ENCODE results near the gene PRCC. TPM values are rescaled to one million over a fixed set of nuclear protein-coding genes. Genes with fewer than 3 reads are reported as not detected.
A peak's percentile ranks its signal among the peaks of the same experiment; 100 is the strongest.

The PRCC gene
- total RNA-seq (2016; rRNA removed; fragmentation: Illumina TruSeq; extraction: Trizol) (24.2 and 26.8 TPM in 2 replicates), polyA plus RNA-seq (2011; rRNA removed) (40.5 and 46.3 TPM in 2 replicates), polyA minus RNA-seq (2011; rRNA and poly(A)+ RNA removed; ENCODE audit: low replicate concordance) (57.9 and 206 TPM in 2 replicates), Bru-seq, nascent RNA (percentile 82 among the genes with signal in this experiment), BruChase-seq, experiment 1, labeled RNA remaining after a 6-hour chase (percentile 87 among the genes with signal in this experiment), BruChase-seq, experiment 2, labeled RNA remaining after a 2-hour chase (percentile 85 among the genes with signal in this experiment)
- 6.3 and 7.3 TPM in 2 replicates for total RNA-seq (2016; cell fraction: cytosol; rRNA removed; fragmentation: Illumina TruSeq; extraction: Trizol; ENCODE audit: low read depth)
- total RNA-seq (2016; cell fraction: insoluble cytoplasmic fraction; rRNA removed; fragmentation: Illumina TruSeq; extraction: Trizol): 24.6 and 27.1 TPM in 2 replicates
- 22.6 and 26.4 TPM in 2 replicates for total RNA-seq (2016; cell fraction: membrane; rRNA removed; fragmentation: Illumina TruSeq; extraction: Trizol)
- total RNA-seq (2016; cell fraction: nucleus; rRNA removed; fragmentation: Illumina TruSeq; extraction: Trizol): 22.4 and 23.7 TPM in 2 replicates
- 40.1 and 44.6 TPM in 2 replicates for polyA plus RNA-seq (2011; cell fraction: cytosol; rRNA removed)
- polyA plus RNA-seq (2011; cell fraction: nucleus; rRNA removed): 26.1 and 27.1 TPM in 2 replicates
- polyA plus RNA-seq (2012): 30.8 and 33.7 TPM in 2 replicates
- polyA plus RNA-seq (2016; cell fraction: cytosol; fragmentation: Illumina TruSeq; extraction: Trizol; ENCODE audit: low read depth): 8.0 and 9.1 TPM in 2 replicates
- 48.3 and 56.0 TPM in 2 replicates for polyA plus RNA-seq (2016; cell fraction: insoluble cytoplasmic fraction; fragmentation: Illumina TruSeq; extraction: Trizol; ENCODE audit: low read depth)
- 22.7 and 25.6 TPM in 2 replicates for polyA plus RNA-seq (2016; cell fraction: membrane; fragmentation: Illumina TruSeq; extraction: Trizol; ENCODE audit: low read depth)
- polyA plus RNA-seq (2016; cell fraction: nucleus; fragmentation: Illumina TruSeq; extraction: Trizol; ENCODE audit: insufficient read depth, low read depth): 56.0 and 57.2 TPM in 2 replicates
- polyA minus RNA-seq (2011; cell fraction: cytosol; rRNA and poly(A)+ RNA removed): 24.3 and 33.6 TPM in 2 replicates
- 23.6 and 34.9 TPM in 2 replicates for polyA minus RNA-seq (2011; cell fraction: nucleus; rRNA and poly(A)+ RNA removed)
- long read RNA-seq, experiment 1, transcript PRCC-201 (7 exons, 2,105 nt): major isoform, 36 of 44 reads
- long read RNA-seq, experiment 1, partial matches to known transcripts: 5 of 44 reads
- long read RNA-seq, experiment 1, other reads (novel, unspliced or antisense): 2 of 44 reads
- long read RNA-seq, experiment 2, transcript PRCC-201 (7 exons, 2,105 nt): major isoform, 98 of 138 reads
- long read RNA-seq, experiment 2, partial matches to known transcripts: 19 of 138 reads
- long read RNA-seq, experiment 2, other reads (novel, unspliced or antisense): 18 of 138 reads

DNA sequence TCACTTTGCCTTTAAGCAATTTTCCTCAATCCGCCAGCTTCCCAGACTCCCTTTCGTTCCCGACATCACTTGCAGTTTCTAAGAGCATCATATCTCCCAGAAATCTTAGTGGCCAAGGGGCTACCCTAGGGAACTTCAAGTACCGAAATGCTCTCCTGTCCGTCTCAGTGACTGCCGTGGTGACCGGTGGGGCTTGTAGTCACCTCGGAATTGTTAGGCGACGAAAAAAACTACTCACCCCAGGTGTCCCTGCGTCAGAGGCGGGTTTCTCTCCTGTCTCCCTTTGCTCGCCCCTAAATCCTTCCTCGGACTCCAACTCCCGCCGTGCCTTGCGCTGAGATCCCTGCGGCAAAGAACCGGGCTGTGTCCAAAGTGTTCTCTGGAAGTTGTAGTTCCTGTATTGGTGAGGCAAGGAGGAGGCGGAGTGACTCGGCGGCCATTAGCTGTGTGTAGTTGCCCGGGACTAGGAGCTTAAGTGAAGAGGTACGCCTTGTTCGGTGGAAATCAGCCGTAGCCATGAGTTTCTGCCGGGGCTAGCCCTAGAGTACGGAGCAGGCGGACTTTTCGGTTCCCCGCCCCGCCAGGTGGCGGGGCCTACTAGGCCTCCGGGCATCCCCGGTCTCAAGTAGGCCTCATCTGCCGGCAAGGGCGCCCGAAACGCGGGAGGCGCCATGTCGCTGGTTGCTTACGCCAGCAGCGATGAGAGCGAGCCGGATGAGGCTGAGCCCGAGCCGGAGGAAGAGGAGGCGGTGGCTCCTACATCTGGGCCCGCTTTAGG, at the start of gene PRCC:
Gene PRCC, plus strand, starts transcription at position 435 of the 778 bp plus-strand sequence. Its CDS starts 237 bp downstream, at position 672.
- DNase-seq (ENCODE audit: low spot score): peak; percentile 99
- no peaks in the 10 kb centered on the region; a peak in 1 of 5 replicates for H3K27me3 ChIP-seq (ENCODE audit: control insufficient read depth in 1 of 2, insufficient read depth in 2 of 2, low read length in 2 of 2)
- ChIA-PET CTCF (ENCODE audit: low intra/inter-chr PET ratio, low total read pairs) (no interaction called here), POLR2A (interaction anchor here (0.5 to 6.5 kb wide), 21 partner anchors 8 to 310 kb away, joined by 3 to 125 read pairs (median 4); partner anchors contain the start of genes HDGF, ISG20L2, METTL25B and MRPL24)
- peak within 1 kb of the TSS; percentile 96 for H3K9ac ChIP-seq (ENCODE audit: insufficient read depth, low read depth, low read length)
- peak; percentile 99 for FAIRE-seq
- peaks cover 5% of the 10 kb centered on the region; the same call in 1 of the 2 replicates for H4K20me1 ChIP-seq (ENCODE audit: insufficient read depth, low read length)
- peaks cover 52% of the 10 kb centered on the region for H3K79me2 ChIP-seq (ENCODE audit: insufficient read depth, low read length)
- peaks cover 3 to 19% of the 10 kb centered on the region in 2 experiments; a peak in 1 of 5 replicates for H3K36me3 ChIP-seq (replicated peaks in 1 of 2; ENCODE audit: control insufficient read depth in 1 of 2, insufficient read depth in 2 of 2, low read length in 2 of 2)
- no peaks in the 10 kb centered on the region for H3K9me3 ChIP-seq (ENCODE audit: low read length)
- peak within 1 kb of the TSS; percentile 85 for H3K4me2 ChIP-seq (ENCODE audit: low read depth, low read length)
- H3K4me1 ChIP-seq (ENCODE audit: insufficient read depth, low read length): peaks cover 49% of the 10 kb centered on the region
- in situ Hi-C loops (cut with HindIII; ENCODE audit: extremely low pct_ligation_motif_present, low pct_unique_long_range_greater_than_20kb) (loop anchor here (5.0 kb wide), 1 partner anchor 40 kb away; the partner anchor contains the start of genes ISG20L2 and METTL25B), intact Hi-C loops (cut with micrococcal nuclease; ENCODE audit: unreplicated experiment) (loop anchor here (1.0 kb wide), 3 partner anchors 16 to 41 kb away; partner anchors contain the start of genes HDGF and MRPL24)
- BruUV-seq (replicated peaks): no TSS peak
- H3K4me3 ChIP-seq (replicated peaks in 1 of 3; ENCODE audit: insufficient read depth in 1 of 3, low read depth in 2 of 3, low read length in 3 of 3): peak within 1 kb of the TSS; percentile 85 to 100 (median 92)
- peak within 1 kb of the TSS; percentile 55 for H2AFZ ChIP-seq (ENCODE audit: low read length)
- H3K27ac ChIP-seq (ENCODE audit: extremely low read length, insufficient read depth, low read length): peak within 1 kb of the TSS; percentile 84
- WGBS (ENCODE audit: low lambda C conversion rate): under 1% methylated on average over 20 of the region's 50 CpGs
- ATAC-seq: peak; percentile 96
- TF ChIP-seq ZNF224 (CRISPR knock-in tag; IDR thresholded peaks at IDR 0.05) (0 out of 2 replicates have a peak, but pooled peaks have one; percentile 54), TFDP1 (CRISPR knock-in tag; IDR thresholded peaks at IDR 0.05; ENCODE audit: borderline replicate concordance) (peak; percentile 71; the same call in 1 of the 2 replicates), ZNF513 (CRISPR knock-in tag; conservative IDR thresholded peaks at IDR 0.05) (peak; percentile 93), NCOA2 (CRISPR knock-in tag; IDR thresholded peaks at IDR 0.05) (0 out of 2 replicates have a peak, but pooled peaks have one; percentile 35), RAD21 (CRISPR knock-in tag; IDR thresholded peaks at IDR 0.05) (no peak), NFRKB (IDR thresholded peaks at IDR 0.05) (peak; percentile 76), SAP130 (CRISPR knock-in tag; IDR thresholded peaks at IDR 0.05; ENCODE audit: low read depth) (peak; percentile 74), ZNF121 (CRISPR knock-in tag; IDR thresholded peaks at IDR 0.05) (0 out of 2 replicates have a peak, but pooled peaks have one; percentile 29), MIER2 (CRISPR knock-in tag; IDR thresholded peaks at IDR 0.05) (0 out of 2 replicates have a peak, but pooled peaks have one; percentile 17), HOXA7 (CRISPR knock-in tag; IDR thresholded peaks at IDR 0.05) (no peak), TRIM24 (CRISPR knock-in tag; IDR thresholded peaks at IDR 0.05) (no peak), AGO1 (IDR thresholded peaks at IDR 0.05; ENCODE audit: low read depth, low read length, poor library complexity, severe bottlenecking) (no peak), ZNF263 (CRISPR knock-in tag; IDR thresholded peaks at IDR 0.05) (no peak; the same call in 1 of the 2 replicates), ARID2 (CRISPR knock-in tag; IDR thresholded peaks at IDR 0.05; ENCODE audit: borderline replicate concordance) (no peak)
